Activated CD8-positive, alpha-beta memory T cell treated with anti-CD3 and anti-CD28 coated beads, Interleukin-2, amount 50 U/mL, for 48 hours (primary cell): ENCODE data around the gene ST3GAL2.
"Not testable (repeated sequence)": the region's sequence is repeated elsewhere in the genome, so short reads cannot be mapped to it uniquely, and the experiment has no call there.

Source experiments
- DNase-seq: peaks from one replicate; pipeline ENCODE4 v3.0.0-alpha.2; 2020

ST3GAL2 gene

DNA sequence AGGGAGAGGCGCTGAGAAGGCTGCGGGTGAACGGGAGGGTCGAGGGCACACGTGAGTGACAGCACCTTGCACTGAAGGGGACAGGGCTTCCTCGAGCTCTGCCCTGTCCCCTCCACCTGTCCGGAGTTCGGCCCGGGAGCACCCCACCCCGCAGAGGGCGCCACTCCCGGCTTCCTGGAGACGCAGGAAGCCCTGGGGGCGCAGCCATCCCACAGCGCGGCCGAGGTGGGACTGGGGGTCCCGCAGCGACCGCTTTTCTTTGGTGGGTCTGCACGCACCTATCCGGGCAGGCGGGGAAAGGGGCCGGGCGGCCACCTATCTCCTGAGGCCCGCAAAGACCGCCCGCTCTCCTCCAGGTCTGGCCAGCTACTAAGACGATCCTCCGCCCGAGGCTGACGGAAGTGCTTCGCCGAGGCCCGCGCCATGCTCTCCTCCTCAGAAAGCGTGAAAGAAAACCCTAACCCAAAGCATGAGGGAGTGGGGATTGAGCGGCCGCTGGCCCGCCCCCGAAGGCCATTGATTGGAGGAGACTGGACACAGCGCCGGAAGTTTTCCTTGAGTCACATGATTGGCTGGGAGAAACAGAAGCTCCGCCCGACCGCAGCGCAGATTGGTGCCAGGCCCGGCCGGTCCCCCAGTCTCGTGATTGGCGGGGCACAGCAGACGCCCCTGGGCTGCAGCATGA lies 57.8 kb downstream of the ST3GAL2 start:
- DNase-seq, result peak; percentile 96

DNA sequence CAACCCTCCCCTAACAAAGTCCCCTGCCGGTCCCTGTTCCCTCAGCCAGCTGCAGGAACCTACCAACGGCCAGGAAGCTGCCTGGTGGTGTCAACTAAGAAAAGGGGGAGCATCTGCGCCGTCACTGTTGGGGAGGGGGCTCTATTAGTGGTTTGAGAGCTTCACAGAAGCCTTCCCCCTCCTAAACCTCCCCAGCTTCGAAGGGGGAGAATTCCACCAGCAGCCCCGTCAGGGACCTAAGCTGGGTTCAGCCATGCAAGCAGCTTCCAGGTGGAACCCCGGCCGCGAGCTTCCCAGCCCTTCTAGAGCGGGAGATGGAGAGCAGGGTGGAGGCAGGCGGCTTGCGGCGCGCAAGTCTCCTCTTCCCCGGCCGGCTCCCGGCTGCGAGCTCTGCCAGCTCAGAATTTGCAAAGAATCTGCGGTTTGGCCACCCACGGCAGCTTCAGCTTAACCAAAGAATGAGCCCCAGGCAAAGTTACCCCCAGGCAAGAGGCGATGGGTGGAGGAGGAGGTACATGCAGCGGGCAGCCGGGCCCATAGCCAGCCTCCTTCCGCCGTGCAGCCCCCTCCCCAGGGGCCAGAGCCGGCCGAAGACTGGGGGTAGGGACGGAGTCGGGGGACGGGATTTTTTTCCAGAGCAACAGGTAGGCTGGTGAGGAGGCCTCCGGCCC lies 58.5 kb downstream of the ST3GAL2 start:
- DNase-seq, result peak; percentile 89

DNA sequence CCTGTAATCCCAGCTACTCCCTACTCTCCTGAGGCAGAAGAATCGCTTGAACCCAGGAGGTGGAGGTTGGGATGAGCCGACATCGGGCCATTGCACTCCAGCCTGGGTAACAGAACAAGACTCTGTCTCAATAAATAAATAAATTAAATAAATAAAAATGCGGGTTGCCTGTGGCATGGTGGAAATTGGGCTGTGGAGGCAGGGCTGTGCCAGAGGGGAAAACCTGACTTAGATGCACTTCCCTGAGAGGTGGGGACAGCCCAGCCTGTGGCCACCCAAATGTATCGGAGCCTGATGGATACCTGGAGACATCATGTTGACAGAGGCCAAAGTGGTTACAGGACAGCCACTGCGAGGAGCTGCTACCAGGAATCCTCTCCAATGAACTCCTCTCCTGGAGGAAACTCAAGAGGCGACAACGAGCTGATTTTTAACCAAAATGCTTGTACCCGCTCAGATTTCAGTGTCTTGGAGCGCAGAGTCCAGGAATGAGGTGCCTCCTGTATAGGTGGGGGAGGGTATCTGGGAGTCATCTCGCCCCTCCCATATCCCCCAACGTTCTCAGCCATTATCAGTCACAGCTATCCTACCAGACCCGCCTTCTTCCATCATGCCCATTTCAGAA lies 59.9 kb downstream of the ST3GAL2 start:
- no peak for DNase-seq

DNA sequence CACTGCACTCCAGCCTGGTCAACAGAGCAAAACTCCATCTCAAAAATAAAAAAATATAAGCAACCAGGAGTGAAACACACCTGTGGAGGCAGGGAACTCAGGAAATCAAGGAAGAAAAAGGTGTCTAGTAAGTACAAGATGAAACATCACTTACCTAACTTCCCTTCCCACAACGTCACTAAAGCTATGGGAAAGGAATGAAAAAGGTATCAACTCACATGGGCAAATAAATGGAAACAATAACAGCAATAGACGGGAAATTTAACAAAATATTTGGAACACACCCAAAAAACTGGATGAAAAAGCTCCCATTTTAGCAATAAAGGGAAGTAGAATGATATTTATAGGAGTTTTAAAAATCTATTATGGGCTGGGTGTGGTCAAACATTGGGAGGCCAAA lies 61.1 kb downstream of the ST3GAL2 start:
- no peak for DNase-seq

DNA sequence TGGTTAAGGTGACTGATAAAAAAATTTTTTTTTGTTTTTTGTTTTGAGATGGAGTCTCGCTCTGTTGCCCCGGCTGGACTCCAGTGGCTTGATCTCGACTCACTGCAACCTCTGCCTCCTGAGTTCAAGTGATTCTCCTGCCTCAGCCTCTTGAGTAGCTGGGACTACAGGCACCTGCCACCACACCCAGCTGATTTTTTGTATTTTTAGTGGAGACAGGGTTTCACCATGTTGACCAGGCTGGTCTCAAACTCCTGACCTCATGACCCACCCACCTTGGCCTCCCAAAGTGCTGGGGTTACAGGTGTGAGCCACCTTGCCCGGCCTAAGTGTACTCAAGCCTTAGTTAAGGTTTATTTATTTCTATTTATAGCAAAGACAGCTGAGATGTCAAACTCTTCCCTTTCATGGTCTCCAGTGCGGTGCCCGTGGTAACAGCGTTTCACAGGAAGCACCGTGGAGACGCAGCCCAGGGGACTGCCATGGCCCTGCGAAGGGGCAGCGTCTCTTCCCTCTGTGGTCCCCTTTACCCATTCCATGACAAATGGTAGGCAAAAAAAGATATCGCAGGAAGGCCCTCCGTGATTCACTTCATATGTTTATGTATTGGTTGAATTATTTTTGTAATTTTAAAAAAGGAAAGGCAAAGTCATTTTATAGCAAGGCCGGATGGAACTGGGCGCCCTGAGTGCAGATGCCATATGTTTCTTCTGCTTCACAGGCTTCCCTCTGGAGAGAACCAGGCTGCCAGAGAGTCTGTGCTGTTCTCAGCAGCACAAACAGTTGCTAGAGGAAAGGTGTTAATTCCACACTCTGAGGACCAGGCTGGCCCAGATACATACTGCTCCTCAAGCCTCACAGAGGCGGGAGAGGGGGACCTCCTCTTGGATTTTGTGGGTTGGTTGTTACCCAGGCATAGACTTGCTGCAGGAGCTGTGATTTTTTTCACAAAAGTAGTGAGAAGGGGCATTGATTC lies 63.0 kb downstream of the ST3GAL2 start:
- DNase-seq, result no peak

DNA sequence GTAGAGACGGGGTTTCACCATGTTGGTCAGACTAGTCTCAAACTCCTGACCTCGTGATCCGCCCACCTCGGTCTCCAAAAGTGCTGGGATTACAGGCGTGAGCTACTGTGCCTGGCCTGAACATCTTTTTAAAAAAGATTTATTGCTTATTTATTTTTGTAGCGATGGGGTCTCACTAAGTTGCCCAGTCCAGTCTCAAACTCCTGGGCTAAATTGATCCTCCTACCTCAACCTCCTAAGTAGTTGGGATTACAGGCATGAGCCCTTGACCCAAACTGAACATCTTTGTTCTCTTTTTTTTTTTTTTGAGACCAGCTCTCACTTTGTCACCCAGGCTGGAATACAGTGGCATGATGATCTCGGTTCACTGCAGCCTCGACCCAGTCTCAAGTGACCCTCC lies 64.7 kb downstream of the ST3GAL2 start:
- DNase-seq, result no peak

DNA sequence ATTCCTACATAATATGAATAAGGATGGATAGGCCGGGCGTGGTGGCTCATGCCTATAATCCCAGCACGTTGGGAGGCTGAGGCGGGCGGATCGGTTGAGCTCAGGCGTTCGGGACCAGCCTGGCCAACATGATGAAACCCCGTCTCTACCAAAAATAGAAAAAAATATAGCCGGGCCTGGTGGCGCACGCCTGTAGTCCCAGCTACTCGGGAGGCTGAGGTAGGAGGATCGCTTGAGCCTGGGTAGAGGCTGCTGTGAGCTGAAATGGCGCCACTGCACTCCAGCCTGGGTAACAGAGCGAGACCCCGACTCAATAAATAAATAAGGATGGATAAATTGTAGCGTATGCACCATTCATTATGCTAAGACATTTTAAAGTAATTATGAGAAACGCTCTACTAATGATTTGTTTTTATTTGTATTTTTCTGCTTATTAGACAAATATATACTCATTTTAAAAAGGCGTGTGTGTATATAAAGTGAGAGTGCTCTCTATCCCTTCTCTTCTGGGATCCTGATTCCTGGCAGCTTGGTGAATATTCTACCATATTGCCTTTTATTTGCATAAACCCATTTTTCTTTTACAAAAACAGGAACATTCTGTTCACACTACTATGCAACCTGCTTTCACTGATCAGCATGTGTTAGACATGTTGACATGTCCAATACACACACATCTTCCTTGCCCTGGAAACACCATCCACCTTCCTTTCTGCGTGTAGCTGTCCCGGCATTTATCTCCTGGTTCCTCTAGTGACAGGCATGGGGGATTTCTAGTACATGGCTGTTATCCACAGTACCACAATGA lies 65.8 kb downstream of the ST3GAL2 start:
- no peak for DNase-seq

DNA sequence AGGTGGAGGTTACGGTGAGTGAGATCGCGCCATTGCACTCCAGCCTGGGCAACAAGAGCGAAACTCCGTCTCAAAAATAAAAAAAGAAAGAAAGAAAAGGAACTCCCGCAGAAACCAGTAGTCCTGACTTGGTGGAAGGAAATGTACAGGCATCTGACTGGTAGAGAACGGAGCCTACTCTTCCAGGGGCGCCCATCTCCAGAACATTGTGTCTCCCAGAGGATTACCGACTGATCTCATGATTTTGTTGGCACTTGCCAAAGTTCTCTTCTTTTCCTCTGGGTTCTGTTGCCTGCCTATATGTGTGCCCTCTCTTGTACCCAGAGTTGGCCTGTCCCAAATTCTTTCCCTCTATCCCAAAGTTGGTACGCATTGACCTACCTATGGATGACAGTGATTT lies 68.0 kb downstream of the ST3GAL2 start:
- no peak for DNase-seq

DNA sequence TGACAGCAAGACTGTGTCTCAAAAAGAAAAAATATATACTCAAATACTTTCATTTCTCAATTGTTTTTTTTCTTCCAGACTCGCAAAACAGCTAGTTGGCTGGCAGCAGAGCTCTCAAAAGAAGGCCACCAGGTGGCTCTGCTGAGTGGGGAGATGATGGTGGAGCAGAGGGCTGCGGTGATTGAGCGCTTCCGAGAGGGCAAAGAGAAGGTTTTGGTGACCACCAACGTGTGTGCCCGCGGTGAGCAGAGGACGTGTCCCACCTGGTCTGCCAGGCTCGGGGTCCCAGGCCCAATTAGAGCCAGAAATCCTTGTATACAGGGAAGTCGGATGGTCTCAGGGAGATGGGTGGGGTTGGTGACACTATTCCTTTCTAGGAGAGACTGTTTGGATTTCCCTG lies 68.8 kb downstream of the ST3GAL2 start:
- DNase-seq, result not testable (repeated sequence)

DNA sequence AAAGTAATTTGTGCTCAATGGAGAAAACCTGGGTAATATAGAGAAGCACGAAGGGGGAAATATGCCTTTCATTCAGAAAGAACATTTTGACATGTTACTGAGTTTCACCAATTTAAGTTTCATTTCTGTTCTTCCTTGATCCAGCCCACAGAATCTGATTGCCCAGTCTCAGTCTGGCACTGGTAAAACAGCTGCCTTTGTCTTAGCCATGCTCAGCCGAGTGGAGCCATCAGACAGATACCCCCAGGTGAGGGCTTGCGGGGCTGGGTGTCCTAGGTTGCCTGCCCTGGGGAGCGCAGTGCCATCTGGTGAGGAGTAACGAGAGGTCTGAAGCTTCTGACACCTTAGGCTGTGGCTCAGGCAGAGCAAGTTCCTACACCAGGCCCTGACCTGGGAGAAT lies 74.5 kb downstream of the ST3GAL2 start:
- DNase-seq, result no peak

DNA sequence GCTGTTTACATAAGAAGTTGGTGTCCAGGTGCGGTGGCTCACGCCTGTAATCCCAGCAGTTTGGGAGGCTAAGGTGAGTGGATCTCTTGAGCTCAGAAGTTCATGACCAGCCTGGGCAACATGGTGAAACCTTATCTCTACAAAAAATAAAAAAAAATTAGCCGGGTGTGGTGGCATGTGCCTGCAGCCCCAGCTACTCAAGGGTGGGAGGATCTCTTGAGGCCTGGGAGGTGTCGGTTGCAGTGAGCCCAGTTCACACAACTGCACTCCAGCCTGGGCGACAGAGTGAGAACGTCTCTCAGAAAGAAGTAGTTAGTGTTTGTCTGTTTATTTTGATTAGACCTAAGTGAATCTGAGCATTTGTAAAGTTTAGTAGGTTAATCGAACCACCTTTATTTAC lies 79.3 kb downstream of the ST3GAL2 start:
- no peak for DNase-seq

DNA sequence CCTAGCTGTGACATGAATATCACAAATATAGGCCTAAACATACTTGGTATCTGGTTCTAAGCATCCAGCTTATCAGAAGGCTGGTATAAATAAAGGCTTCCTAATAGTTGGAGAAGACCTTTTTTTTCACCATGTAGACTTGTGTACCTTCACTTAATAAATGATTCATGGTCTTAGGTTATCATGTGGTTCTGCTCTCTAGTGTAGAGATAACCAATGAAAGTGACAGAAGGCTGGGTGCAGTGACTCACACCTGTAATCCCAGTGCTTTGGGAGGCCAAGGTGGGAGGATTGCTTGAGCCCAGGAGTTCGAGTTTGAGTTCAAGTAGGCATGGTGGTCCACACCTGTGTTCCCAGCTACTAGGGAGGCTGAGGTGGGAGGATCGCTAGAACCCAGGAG lies 89.1 kb downstream of the ST3GAL2 start:
- no peak for DNase-seq

DNA sequence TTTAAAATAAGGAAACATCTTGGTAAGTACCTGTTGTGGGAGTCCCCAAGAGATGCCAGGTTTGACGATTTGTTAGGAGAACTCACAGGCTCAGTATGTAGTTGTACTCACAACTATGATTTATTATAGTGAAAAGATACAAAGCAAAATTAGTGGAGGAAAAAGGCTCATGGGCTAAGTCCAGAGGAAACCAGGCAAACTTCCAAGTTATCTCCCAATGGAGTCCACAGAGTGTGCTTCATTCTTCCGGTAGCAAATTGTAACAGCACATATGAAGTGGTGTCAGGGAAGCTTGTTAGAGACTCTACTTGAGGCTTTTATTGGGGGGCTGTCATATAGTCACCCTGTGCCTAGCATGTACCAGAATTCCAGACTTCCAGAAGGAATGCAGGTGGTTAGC lies 89.9 kb downstream of the ST3GAL2 start:
- no peak for DNase-seq

DNA sequence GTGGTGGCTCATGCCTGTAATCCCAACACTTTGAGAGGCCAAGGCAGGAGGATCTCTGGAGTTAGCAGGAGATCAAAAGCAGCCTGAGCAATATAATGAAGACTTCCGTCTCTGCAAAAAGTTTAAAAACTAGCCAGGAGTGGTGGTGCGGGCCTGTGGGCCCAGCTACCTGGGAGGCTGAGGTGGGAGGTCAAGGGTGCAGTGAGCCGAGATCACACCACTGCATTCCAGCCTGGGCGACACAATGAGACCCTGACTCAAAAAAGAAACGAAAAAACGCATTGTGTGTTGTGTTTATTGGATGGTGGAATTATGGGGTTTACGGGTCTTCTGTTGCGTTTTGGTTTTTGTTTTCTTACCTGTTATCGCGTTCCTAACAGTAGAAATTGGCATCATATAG lies 93.1 kb downstream of the ST3GAL2 start:
- DNase-seq, result no peak

DNA sequence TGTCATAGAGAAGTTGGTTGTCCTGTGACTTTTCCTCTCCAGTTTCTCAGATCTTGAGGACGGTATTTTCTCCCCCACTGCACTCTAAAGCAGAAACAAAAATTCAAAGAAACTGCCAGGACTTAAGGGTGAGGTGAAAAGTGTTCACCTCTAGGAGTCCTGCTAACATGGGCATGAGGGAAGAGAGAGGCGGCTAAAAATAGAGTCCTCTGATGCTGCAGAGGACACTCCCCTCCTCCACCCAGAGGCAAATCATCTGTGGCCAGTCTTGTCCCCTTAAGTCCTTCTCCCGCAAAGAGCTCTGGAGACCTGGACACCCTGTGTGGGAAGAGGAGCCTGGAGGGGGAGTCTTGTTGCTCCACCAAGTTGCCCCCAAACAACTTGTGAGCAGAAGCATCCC lies 96.9 kb downstream of the ST3GAL2 start:
- DNase-seq, result no peak

DNA sequence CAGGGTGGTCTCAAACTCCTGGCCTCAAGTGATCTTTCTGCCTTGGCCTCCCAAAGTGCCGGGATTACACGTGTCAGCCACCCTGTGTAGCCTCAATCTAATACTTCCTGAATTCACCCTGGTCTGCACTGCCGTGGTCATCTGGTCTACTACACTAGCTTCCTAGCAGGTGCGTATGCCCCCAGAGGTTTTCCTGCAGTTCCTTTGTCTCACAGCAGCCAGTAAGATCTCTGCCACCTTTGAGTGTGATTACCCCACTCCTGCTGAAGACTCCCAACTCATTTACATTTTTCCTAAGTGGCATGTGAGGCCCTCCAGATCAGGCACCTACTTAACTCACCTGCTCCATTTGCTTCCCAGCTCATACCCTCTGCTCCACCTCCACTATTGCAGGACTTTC lies 97.3 kb downstream of the ST3GAL2 start:
- no peak for DNase-seq

DNA sequence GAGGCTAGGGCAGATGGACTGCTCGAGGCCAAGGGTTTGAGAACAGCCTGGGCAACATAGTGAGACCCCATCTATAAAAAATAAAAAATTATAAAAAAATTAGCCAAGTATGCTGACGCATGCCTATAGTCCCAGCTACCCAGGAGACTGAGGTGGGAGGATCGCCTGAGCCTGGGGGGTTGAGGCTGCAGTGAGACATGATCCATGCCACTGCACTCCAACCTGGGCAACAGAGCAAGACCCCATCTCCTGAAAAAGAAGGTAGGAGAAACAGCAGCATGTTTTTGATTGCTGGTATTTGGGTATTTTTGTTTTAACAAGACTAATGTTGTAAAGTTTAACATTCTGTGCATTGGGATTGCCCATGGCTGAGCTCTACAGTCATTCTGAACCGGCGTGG lies 101.1 kb downstream of the ST3GAL2 start:
- DNase-seq, result no peak

DNA sequence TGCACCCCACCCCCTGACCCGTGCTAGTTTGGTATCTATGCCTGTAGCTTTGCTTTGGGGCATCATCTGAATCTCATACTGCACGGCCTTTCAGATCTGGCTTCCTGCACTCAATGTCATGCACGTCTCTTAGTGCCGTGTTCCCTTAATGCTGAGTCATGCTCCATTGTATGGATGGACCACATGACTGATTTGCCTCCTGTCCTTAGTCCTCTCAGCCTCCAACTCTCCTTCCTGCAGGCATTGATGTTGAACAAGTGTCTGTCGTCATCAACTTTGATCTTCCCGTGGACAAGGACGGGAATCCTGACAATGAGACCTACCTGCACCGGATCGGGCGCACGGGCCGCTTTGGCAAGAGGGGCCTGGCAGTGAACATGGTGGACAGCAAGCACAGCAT lies 106.2 kb downstream of the ST3GAL2 start:
- DNase-seq, result not testable (repeated sequence)

DNA sequence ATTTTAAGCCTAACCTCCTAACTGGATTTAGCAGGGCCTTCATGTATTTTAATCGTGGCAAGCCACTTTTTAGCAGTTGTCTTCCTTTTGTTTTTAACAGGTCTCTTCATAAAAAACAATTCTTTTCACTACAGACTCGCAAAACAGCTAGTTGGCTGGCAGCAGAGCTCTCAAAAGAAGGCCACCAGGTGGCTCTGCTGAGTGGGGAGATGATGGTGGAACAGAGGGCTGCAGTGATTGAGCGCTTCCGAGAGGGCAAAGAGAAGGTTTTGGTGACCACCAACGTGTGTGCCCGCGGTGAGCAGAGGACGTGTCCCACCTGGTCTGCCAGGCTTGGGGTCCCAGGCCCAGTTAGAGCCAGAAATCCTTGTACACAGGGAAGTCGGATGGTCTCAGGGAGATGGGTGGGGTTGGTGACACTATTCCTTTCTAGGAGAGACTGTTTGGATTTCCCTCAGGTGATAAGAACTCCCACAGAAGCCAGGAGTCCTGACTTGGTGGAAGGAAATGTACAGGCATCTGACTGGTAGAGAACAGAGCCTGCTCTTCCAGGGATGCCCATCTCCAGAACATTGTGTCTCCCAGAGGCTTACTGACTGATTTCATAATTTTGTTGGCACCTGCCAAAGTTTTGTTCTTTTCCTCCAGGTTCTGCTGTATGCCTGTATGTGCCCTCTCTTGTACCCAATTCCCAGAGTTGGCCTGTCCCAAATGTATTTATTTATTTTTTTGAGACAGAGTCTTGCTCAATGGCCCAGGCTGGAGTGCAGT lies 107.1 kb downstream of the ST3GAL2 start:
- DNase-seq, result no peak

DNA sequence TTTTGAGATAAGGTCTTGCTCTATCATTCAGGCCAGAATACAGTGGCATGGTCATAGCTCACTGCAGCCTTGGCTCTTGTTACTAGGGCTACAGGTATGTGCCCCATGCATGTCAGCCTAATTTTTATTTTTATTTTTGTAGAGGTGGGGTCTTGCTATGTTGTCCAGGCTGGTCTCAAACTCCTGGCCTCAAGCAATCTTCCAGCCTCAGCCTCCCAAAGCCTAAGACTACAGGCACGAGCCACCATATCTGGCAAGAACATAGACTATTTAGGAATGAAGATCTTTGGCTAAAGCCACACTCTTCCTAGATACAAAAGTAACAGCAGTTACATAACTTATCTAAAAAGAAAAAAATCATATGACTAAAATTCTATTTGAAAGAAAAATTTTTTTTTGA lies 107.8 kb downstream of the ST3GAL2 start:
- DNase-seq, result no peak
